HEK293T (cell line): ENCODE data around the gene ZSWIM5.

Experiments
- CTCF ChIA-PET: fragments of 350-600 bp; formaldehyde crosslinking; extraction: SDS; loops from one replicate; lab custom pipeline; 2021; ENCODE audit warnings: antibody characterized with exemption, inconsistent platforms; lab: Yijun Ruan, JAX
- POLR2A ChIA-PET: fragments of 350-600 bp; formaldehyde crosslinking; extraction: SDS; loops from one replicate; lab custom pipeline; 2020; ENCODE audit warnings: antibody characterized with exemption, inconsistent platforms; lab: Yijun Ruan, JAX
- DNase-seq: peaks from one replicate; pipeline ENCODE4 v3.0.0; 2012; ENCODE audit warnings: mixed read lengths; ENCODE audit errors: extremely low spot score
- ARNT ChIP-seq: fragments of 450-650 bp; IDR thresholded peaks from 2 replicates; pipeline ENCODE4 v1.6.1; 2017; ENCODE audit warnings: mild to moderate bottlenecking
- BHLHE40 ChIP-seq: fragments of 450-650 bp; IDR thresholded peaks from 2 replicates; pipeline ENCODE4 v1.6.1; 2016; ENCODE audit warnings: mild to moderate bottlenecking, moderate library complexity, borderline replicate concordance
- CTBP1 ChIP-seq: fragments of 450-650 bp; IDR thresholded peaks from 2 replicates; pipeline ENCODE4 v1.6.1; 2016; ENCODE audit warnings: borderline replicate concordance
- ELF4 ChIP-seq: fragments of 450-650 bp; IDR thresholded peaks from 2 replicates; pipeline ENCODE4 v1.6.1; 2017; ENCODE audit warnings: antibody characterized with exemption
- FOXA1 ChIP-seq: fragments of 450-650 bp; IDR thresholded peaks from 2 replicates; pipeline ENCODE4 v1.6.1; 2016; ENCODE audit warnings: mild to moderate bottlenecking
- FOXK2 ChIP-seq: fragments of 450-650 bp; IDR thresholded peaks from 2 replicates; pipeline ENCODE4 v1.6.1; 2016; ENCODE audit warnings: mild to moderate bottlenecking
- FOXM1 ChIP-seq: fragments of 450-650 bp; IDR thresholded peaks from 2 replicates; pipeline ENCODE4 v1.6.1; 2017; ENCODE audit warnings: mild to moderate bottlenecking, borderline replicate concordance
- HDGF ChIP-seq: fragments of 450-650 bp; IDR thresholded peaks from 2 replicates; pipeline ENCODE4 v1.6.1; 2017; ENCODE audit warnings: antibody characterized with exemption, borderline replicate concordance
- L3MBTL2 ChIP-seq: fragments of 450-650 bp; conservative IDR thresholded peaks from 2 replicates; pipeline ENCODE4 v1.6.1; 2016; ENCODE audit warnings: mild to moderate bottlenecking
- LEF1 ChIP-seq: fragments of 450-650 bp; IDR thresholded peaks from 2 replicates; pipeline ENCODE4 v1.6.1; 2017; ENCODE audit warnings: mild to moderate bottlenecking, borderline replicate concordance
- NFRKB ChIP-seq: fragments of 450-650 bp; IDR thresholded peaks from 2 replicates; pipeline ENCODE4 v1.6.1; 2016; ENCODE audit warnings: mild to moderate bottlenecking, moderate library complexity
- PKNOX1 ChIP-seq: fragments of 450-650 bp; IDR thresholded peaks from 2 replicates; pipeline ENCODE4 v1.6.1; 2016
- SP1 ChIP-seq: fragments of 450-650 bp; IDR thresholded peaks from 2 replicates; pipeline ENCODE4 v1.6.1; 2017
- SUZ12 ChIP-seq: fragments of 450-650 bp; IDR thresholded peaks from 2 replicates; pipeline ENCODE4 v1.6.1; 2016; ENCODE audit warnings: mild to moderate bottlenecking
- TARDBP ChIP-seq: fragments of 450-650 bp; IDR thresholded peaks from 2 replicates; pipeline ENCODE4 v1.6.1; 2016
- ZNF384 ChIP-seq: fragments of 450-650 bp; IDR thresholded peaks from 2 replicates; pipeline ENCODE4 v1.6.1; 2016

Gene ZSWIM5

GRCh38 chr1:45008076-45008475 lies 198.3 kb downstream of the ZSWIM5 start:
- POLR2A ChIA-PET, result interaction anchor here (1.0 kb wide), 2 partner anchors 232 to 295 kb away, joined by 3 read pairs; partner anchors contain the start of gene RPS8
- CTCF ChIA-PET, result no interaction called here
- no peak for DNase-seq
- TF ChIP-seq HDGF (no peak), FOXK2 (no peak), TARDBP (no peak), FOXA1 (no peak), BHLHE40 (no peak), FOXM1 (no peak)

GRCh38 chr1:45007311-45007710 lies 199.1 kb downstream of the ZSWIM5 start:
- DNase-seq, result no peak
- ChIA-PET POLR2A (interaction anchor here (1.0 kb wide), 2 partner anchors 232 to 296 kb away, joined by 3 read pairs; partner anchors contain the start of gene RPS8), CTCF (no interaction called here)
- no peak for TF ChIP-seq CTBP1
- TF ChIP-seq ARNT, result no peak
- no peak for TF ChIP-seq ZNF384
- TF ChIP-seq FOXM1, result no peak
- no peak for TF ChIP-seq BHLHE40
- no peak for TF ChIP-seq NFRKB
- no peak for TF ChIP-seq TARDBP
- no peak for TF ChIP-seq ELF4
- no peak for TF ChIP-seq SUZ12
- TF ChIP-seq PKNOX1, result no peak
- TF ChIP-seq L3MBTL2, result no peak
- no peak for TF ChIP-seq SP1
- no peak for TF ChIP-seq FOXA1
- TF ChIP-seq HDGF, result no peak
- TF ChIP-seq LEF1, result no peak
- no peak for TF ChIP-seq FOXK2

GRCh38 chr1:45005761-45006160 lies 200.6 kb downstream of the ZSWIM5 start:
- DNase-seq, result no peak
- ChIA-PET POLR2A (interaction anchor here (1.0 to 1.8 kb wide), 3 partner anchors 19 to 334 kb away, joined by 3 to 6 read pairs (median 4); partner anchors contain the start of genes EIF2B3, MUTYH and TOE1), CTCF (no interaction called here)
- no peak for TF ChIP-seq CTBP1
- TF ChIP-seq FOXM1, result no peak
- no peak for TF ChIP-seq FOXA1
- TF ChIP-seq NFRKB, result no peak
- TF ChIP-seq L3MBTL2, result no peak
- TF ChIP-seq HDGF, result no peak
- TF ChIP-seq SUZ12, result no peak

GRCh38 chr1:45004281-45004920 lies 202.0 kb downstream of the ZSWIM5 start:
- ChIA-PET POLR2A (interaction anchor here (1.0 to 2.1 kb wide), 3 partner anchors 8 to 335 kb away, joined by 3 to 19 read pairs (median 6); partner anchors contain the start of genes HECTD3, MUTYH, TOE1 and UROD), CTCF (interaction anchor here (0.9 kb wide), 1 partner anchor 14 kb away, joined by 3 read pairs; no protein-coding TSS in a partner anchor)
- TF ChIP-seq FOXM1 (no peak), SP1 (no peak), CTBP1 (no peak), ARNT (no peak), L3MBTL2 (no peak), FOXA1 (no peak), LEF1 (no peak), TARDBP (no peak), SUZ12 (no peak), HDGF (no peak), FOXK2 (no peak), NFRKB (no peak), BHLHE40 (no peak), PKNOX1 (no peak), ELF4 (no peak), ZNF384 (no peak)
- DNase-seq, result no peak

- ChIA-PET POLR2A (interaction anchor here (2.1 kb wide), 1 partner anchor 9 kb away, joined by 19 read pairs; the partner anchor contains the start of genes HECTD3 and UROD), CTCF (interaction anchor here (0.7 kb wide), 1 partner anchor 95 kb away, joined by 3 read pairs; no protein-coding TSS in a partner anchor)
- TF ChIP-seq FOXK2 (no peak), ELF4 (no peak), SP1 (no peak), FOXM1 (no peak), L3MBTL2 (no peak), ARNT (no peak), CTBP1 (no peak), PKNOX1 (no peak), LEF1 (no peak), NFRKB (no peak), HDGF (no peak), SUZ12 (no peak), FOXA1 (no peak), TARDBP (no peak), BHLHE40 (no peak), ZNF384 (no peak)
- DNase-seq, result no peak
Measured at GRCh38 chr1:45003741-45004140, 202.7 kb downstream of the ZSWIM5 start.
